Measurements from ENCODE around the gene PDE7B. TPM values are rescaled to one million over a fixed set of nuclear protein-coding genes. Genes with fewer than 3 reads are reported as not detected.

PDE7B gene
- total and polyA plus RNA-seq, 2 of the 13 experiments (the other 11 are each of a cell fraction or from before 2014, with no cell fraction given): not detected

GRCh38 chr6:135940616-135941167 is 89.2 kb downstream of the PDE7B start (continued):
- TF ChIP-seq RERE (CRISPR knock-in tag; IDR thresholded peaks at IDR 0.05; ENCODE audit: low read depth): no peak
- TF ChIP-seq NR3C1 (CRISPR knock-in tag; IDR thresholded peaks at IDR 0.05): no peak
- TF ChIP-seq SOX13 (IDR thresholded peaks at IDR 0.05): no peak
- no peak for TF ChIP-seq SOX13 (CRISPR knock-in tag; conservative IDR thresholded peaks at IDR 0.05 in 1 of 2, IDR thresholded peaks at IDR 0.05 in 1 of 2)
- no peak for TF ChIP-seq ZNF619 (CRISPR knock-in tag; IDR thresholded peaks at IDR 0.05)
- no peak for TF ChIP-seq ZNF207 (IDR thresholded peaks at IDR 0.05; ENCODE audit: borderline replicate concordance)
- no peak for TF ChIP-seq GTF3A (CRISPR knock-in tag; conservative IDR thresholded peaks at IDR 0.05)
- no peak for TF ChIP-seq PRDM15 (CRISPR knock-in tag; IDR thresholded peaks at IDR 0.05)
- no peak for TF ChIP-seq SALL1 (CRISPR knock-in tag; IDR thresholded peaks at IDR 0.05)
- no peak for TF ChIP-seq CEBPG (CRISPR knock-in tag; IDR thresholded peaks at IDR 0.05)
